H1 (cell line): ENCODE results near the gene DND1. TPM values are rescaled to one million over a fixed set of nuclear protein-coding genes. Genes with fewer than 3 reads are reported as not detected.

ENCODE experiments used
- CTCF ChIA-PET: fragments of 300-600 bp; sonication (Branson Sonifier 250); formaldehyde crosslinking; loops from one replicate; lab custom pipeline; 2021; ENCODE audit not compliant: partially characterized antibody; lab: Charles Lee
- POLR2A ChIA-PET: fragments of 300-600 bp; sonication (Branson Sonifier 250); formaldehyde crosslinking; loops from one replicate; lab custom pipeline; 2021; ENCODE audit warnings: inconsistent platforms; ENCODE audit not compliant: partially characterized antibody; lab: Charles Lee
- DNase-seq, 2 experiments: peaks; one replicate each; pipeline versions ENCODE4 v3.0.0 to v3.0.0-alpha.2; 2010 to 2022; ENCODE audit warnings: low spot score in 2 of 2, low read depth in 1 of 2, mixed read lengths in 1 of 2
- FAIRE-seq: peaks from 2 replicates; lab custom pipeline; 2011; peaks lifted over from hg19 to GRCh38; lab: Jason Lieb, UNC
- H2AFZ ChIP-seq: 2 replicates; pipeline ENCODE4 v1.8.1; 2012; ENCODE audit warnings: low read length, inconsistent platforms
- H2AK5ac ChIP-seq: 2 replicates; pipeline ENCODE4 v1.6.1; 2013; ENCODE audit warnings: low read depth, low read length
- H2BK120ac ChIP-seq: replicated peaks from 2 replicates; pipeline ENCODE3; 2013; ENCODE audit warnings: low read depth, low read length, inconsistent platforms
- H2BK12ac ChIP-seq: 2 replicates; pipeline ENCODE4 v1.6.1; 2013; ENCODE audit warnings: low read depth, low read length
- H2BK15ac ChIP-seq: 2 replicates; pipeline ENCODE4 v1.6.1; 2013; ENCODE audit warnings: low read length
- H2BK20ac ChIP-seq: 2 replicates; pipeline ENCODE4 v1.6.1; 2013; ENCODE audit warnings: low read length
- H2BK5ac ChIP-seq: 2 replicates; pipeline ENCODE4 v1.6.1; 2013; ENCODE audit warnings: low read depth, low read length
- H3K14ac ChIP-seq: 2 replicates; pipeline ENCODE4 v1.6.1; 2013; ENCODE audit warnings: inconsistent platforms; ENCODE audit not compliant: insufficient read length
- H3K18ac ChIP-seq: 2 replicates; pipeline ENCODE4 v1.6.1; 2013; ENCODE audit warnings: low read length; ENCODE audit errors: extremely low read depth
- H3K23ac ChIP-seq: 2 replicates; pipeline ENCODE4 v1.6.1; 2013; ENCODE audit warnings: inconsistent platforms; ENCODE audit not compliant: insufficient read length
- H3K23me2 ChIP-seq: 2 replicates; pipeline ENCODE4 v1.6.1; 2013; ENCODE audit warnings: low read depth, low read length
- H3K27ac ChIP-seq: 2 replicates; pipeline ENCODE4 v1.6.1; 2011; ENCODE audit warnings: low read depth, low read length, inconsistent platforms
- H3K27me3 ChIP-seq, 4 experiments: replicated peaks in 1 of 4; 1 replicate in 1 of 4; 2 replicates in 3 of 4; pipeline versions ENCODE4 v1.6.1 to v1.8.1; 2011 to 2013; ENCODE audit warnings: low read length in 3 of 4, mild to moderate bottlenecking in 3 of 4, inconsistent platforms in 2 of 4, mixed read lengths in 2 of 4, moderate library complexity in 1 of 4; ENCODE audit not compliant: control insufficient read depth in 3 of 4, insufficient read depth in 3 of 4; ENCODE audit errors: extremely low read depth in 1 of 4
- H3K36me3 ChIP-seq, 4 experiments: 2 replicates each; pipeline versions ENCODE4 v1.6.1 to v1.8.1; 2011 to 2013; ENCODE audit warnings: mild to moderate bottlenecking in 4 of 4, low read length in 3 of 4, moderate library complexity in 2 of 4, control low read depth in 1 of 4, inconsistent platforms in 1 of 4; ENCODE audit not compliant: insufficient read depth in 4 of 4, control insufficient read depth in 2 of 4
- H3K4ac ChIP-seq: replicated peaks from 2 replicates; pipeline ENCODE3; 2013; ENCODE audit warnings: low read length, low read depth, mixed read lengths, inconsistent platforms; ENCODE audit not compliant: insufficient read length
- H3K4me1 ChIP-seq, 4 experiments: replicated peaks in 1 of 4; 1 replicate in 1 of 4; 2 replicates in 3 of 4; pipeline versions ENCODE4 v1.6.1 to v1.8.1; 2011 to 2013; ENCODE audit warnings: low read length in 3 of 4, inconsistent platforms in 2 of 4, mixed read lengths in 1 of 4; ENCODE audit not compliant: insufficient read depth in 4 of 4, control insufficient read depth in 3 of 4
- H3K4me2 ChIP-seq, 2 experiments: 2 replicates each; pipeline versions ENCODE4 v1.6.1 to v1.8.1; 2011 to 2013; ENCODE audit warnings: low read depth in 2 of 2, low read length in 2 of 2, control low read depth in 1 of 2, inconsistent platforms in 1 of 2, mild to moderate bottlenecking in 1 of 2; ENCODE audit not compliant: insufficient read depth in 1 of 2
- H3K4me3 ChIP-seq, 4 experiments: fragments of 200-600, 300-600 bp in 1 of 4; sonication (generic), shearing (Covaris generic), sonication (Bioruptor Twin) in 1 of 4; 2 replicates each; pipeline versions ENCODE4 v1.5.1 to v1.8.1; 2011 to 2016; ENCODE audit warnings: low read length in 4 of 4, low read depth in 3 of 4, control low read depth in 2 of 4, inconsistent platforms in 2 of 4, mild to moderate bottlenecking in 2 of 4, mixed read lengths in 1 of 4, moderate library complexity in 1 of 4; ENCODE audit not compliant: insufficient read depth in 2 of 4; ENCODE audit errors: extremely low read depth in 1 of 4
- H3K56ac ChIP-seq: replicated peaks from 2 replicates; pipeline ENCODE3; 2013; ENCODE audit warnings: low read depth, mild to moderate bottlenecking, mixed read lengths, low read length, inconsistent platforms; ENCODE audit not compliant: insufficient read length
- H3K79me1 ChIP-seq: 2 replicates; pipeline ENCODE4 v1.6.1; 2013; ENCODE audit warnings: low read depth, low read length, control low read depth
- H3K79me2 ChIP-seq, 2 experiments: 2 replicates each; pipeline versions ENCODE4 v1.6.1 to v1.8.1; 2012 to 2013; ENCODE audit warnings: low read length in 2 of 2, mild to moderate bottlenecking in 2 of 2, inconsistent platforms in 1 of 2; ENCODE audit not compliant: insufficient read depth in 2 of 2, control insufficient read depth in 1 of 2
- H3K9ac ChIP-seq, 4 experiments: replicated peaks in 1 of 4; 1 replicate in 1 of 4; 2 replicates in 3 of 4; pipeline versions ENCODE4 v1.6.1 to v1.8.1; 2011 to 2013; ENCODE audit warnings: low read depth in 3 of 4, low read length in 3 of 4, control low read depth in 2 of 4, mild to moderate bottlenecking in 2 of 4, moderate library complexity in 2 of 4, inconsistent platforms in 1 of 4; ENCODE audit errors: extremely low read depth in 1 of 4
- H3K9me3 ChIP-seq, 2 experiments: 2 replicates each; pipeline versions ENCODE4 v1.6.1 to v1.8.1; 2012 to 2013; ENCODE audit warnings: mild to moderate bottlenecking in 2 of 2, moderate library complexity in 2 of 2, control low read depth in 1 of 2, inconsistent platforms in 1 of 2, low read depth in 1 of 2, low read length in 1 of 2, mixed read lengths in 1 of 2; ENCODE audit not compliant: insufficient read depth in 2 of 2
- H4K20me1 ChIP-seq, 2 experiments: replicated peaks in 1 of 2; 2 replicates each; pipeline versions ENCODE3 to v1.8.1; 2011 to 2013; ENCODE audit warnings: inconsistent platforms in 2 of 2, low read length in 2 of 2, mild to moderate bottlenecking in 1 of 2; ENCODE audit not compliant: insufficient read depth in 2 of 2, control insufficient read depth in 1 of 2
- H4K5ac ChIP-seq: 2 replicates; pipeline ENCODE4 v1.6.1; 2013; ENCODE audit warnings: low read length, low read depth, mixed read lengths, inconsistent platforms; ENCODE audit not compliant: insufficient read length
- H4K8ac ChIP-seq: 2 replicates; pipeline ENCODE4 v1.8.0; 2013; ENCODE audit warnings: mild to moderate bottlenecking, moderate library complexity, low read length, inconsistent platforms; ENCODE audit not compliant: insufficient read depth; ENCODE audit errors: extremely low read depth
- H4K91ac ChIP-seq: replicated peaks from 2 replicates; pipeline ENCODE3; 2013; ENCODE audit warnings: low read length, mixed read lengths, inconsistent platforms; ENCODE audit not compliant: insufficient read length
- CTBP2 ChIP-seq: IDR thresholded peaks from 2 replicates; pipeline ENCODE4 v1.7.0; 2011; ENCODE audit warnings: borderline replicate concordance, mild to moderate bottlenecking, moderate library complexity, mixed read lengths, low read length; ENCODE audit not compliant: insufficient read depth, insufficient read length
- MAX ChIP-seq: IDR thresholded peaks from 2 replicates; pipeline ENCODE4 v1.6.1; 2012; ENCODE audit warnings: inconsistent platforms
- SP4 ChIP-seq: IDR thresholded peaks from 2 replicates; pipeline ENCODE4 v1.6.1; 2012; ENCODE audit warnings: low read length, inconsistent platforms
- WGBS, 2 experiments: shearing (Covaris generic) in 1 of 2; methylation state at CpG; one replicate each; pipeline versions ENCODE4 v1.1.6 to v1.1.7; 2013 to 2015; ENCODE audit warnings: low lambda C conversion rate in 2 of 2, mixed read lengths in 2 of 2, inconsistent platforms in 1 of 2, low coverage in 1 of 2, missing lambda C conversion rate in 1 of 2; ENCODE audit not compliant: insufficient replicate concordance in 2 of 2, insufficient coverage in 1 of 2, insufficient read length in 1 of 2; ENCODE audit errors: extremely low coverage in 1 of 2, missing lambda C conversion rate in 1 of 2; 5-methylcytosine and 5-hydroxymethylcytosine counted together
- long read RNA-seq, 2 experiments: library from RNA in 1 of 2; library from capped mRNA in 1 of 2; stranded (forward); transcript quantifications; one replicate each; pipeline ENCODE4 v2.0.0, GENCODE V29; 2021; ENCODE audit warnings: inconsistent platforms in 1 of 2
- polyA minus RNA-seq, 3 experiments: library from RNA; depleted of rRNA, polyadenylated mRNA; stranded (reverse); fragments of >200 nt; gene quantifications; 1 replicate in 2 of 3; 2 replicates in 1 of 3; pipeline ENCODE4 v1.2.3, GENCODE V29; 2011
- polyA plus RNA-seq, 7 experiments: library from polyadenylated mRNA; depleted of rRNA in 3 of 7; stranded (reverse) in 5 of 7; unstranded in 2 of 7; fragments of >200 nt in 5 of 7; fragments of 200-250 nt in 2 of 7; gene quantifications; 1 replicate in 5 of 7; 2 replicates in 1 of 7; 4 replicates in 1 of 7; pipeline versions ENCODE4 v1.2.1 to v1.2.3, GENCODE V29; 2011 to 2013; ENCODE audit warnings: missing spikeins in 2 of 7, mixed read lengths in 2 of 7
- total RNA-seq: library from RNA; stranded (reverse); fragmentation: NEBNext Ultra II Directional; extraction: Animal tissue kit (Norgen Biotek cat#: 25700); gene quantifications from 2 replicates; pipeline ENCODE4 v1.2.1, GENCODE V29; 2021
- TF ChIP-seq, protein P1 (sequence below): IDR thresholded peaks from 2 replicates; pipeline ENCODE4 v1.6.1; 2012; ENCODE audit warnings: inconsistent platforms
- TF ChIP-seq, protein P2 (sequence below): IDR thresholded peaks from 2 replicates; pipeline ENCODE4 v1.6.1; 2011; ENCODE audit warnings: low read depth, mild to moderate bottlenecking, low read length; ENCODE audit not compliant: insufficient read depth

Gene DND1
- total RNA-seq (0.41 and 0.84 TPM in 2 replicates), polyA plus RNA-seq (2011; rRNA removed) (2.1 and 3.5 TPM in 2 replicates), polyA minus RNA-seq (2011; rRNA and poly(A)+ RNA removed) (0.35 and 0.37 TPM in 2 replicates)
- 2.5 TPM for polyA plus RNA-seq (2011; cell fraction: cytosol; rRNA removed)
- 8.9 TPM for polyA plus RNA-seq (2011; cell fraction: nucleus; rRNA removed)
- polyA plus RNA-seq (2012, experiment 1 of 2), result 0.13 to 0.72 TPM (median 0.34 TPM) in 3 of 4 replicates, not detected in the other
- polyA plus RNA-seq (2012, experiment 2 of 2), result 0.28 TPM
- 0.75 TPM for polyA plus RNA-seq (2013, experiment 1 of 2)
- 0.64 TPM for polyA plus RNA-seq (2013, experiment 2 of 2)
- 1.1 TPM for polyA minus RNA-seq (2011; cell fraction: cytosol; rRNA and poly(A)+ RNA removed)
- 1.1 TPM for polyA minus RNA-seq (2011; cell fraction: nucleus; rRNA and poly(A)+ RNA removed)
- long read RNA-seq, experiment 1, result 0 reads
- long read RNA-seq, experiment 2, result 0 reads

DNA sequence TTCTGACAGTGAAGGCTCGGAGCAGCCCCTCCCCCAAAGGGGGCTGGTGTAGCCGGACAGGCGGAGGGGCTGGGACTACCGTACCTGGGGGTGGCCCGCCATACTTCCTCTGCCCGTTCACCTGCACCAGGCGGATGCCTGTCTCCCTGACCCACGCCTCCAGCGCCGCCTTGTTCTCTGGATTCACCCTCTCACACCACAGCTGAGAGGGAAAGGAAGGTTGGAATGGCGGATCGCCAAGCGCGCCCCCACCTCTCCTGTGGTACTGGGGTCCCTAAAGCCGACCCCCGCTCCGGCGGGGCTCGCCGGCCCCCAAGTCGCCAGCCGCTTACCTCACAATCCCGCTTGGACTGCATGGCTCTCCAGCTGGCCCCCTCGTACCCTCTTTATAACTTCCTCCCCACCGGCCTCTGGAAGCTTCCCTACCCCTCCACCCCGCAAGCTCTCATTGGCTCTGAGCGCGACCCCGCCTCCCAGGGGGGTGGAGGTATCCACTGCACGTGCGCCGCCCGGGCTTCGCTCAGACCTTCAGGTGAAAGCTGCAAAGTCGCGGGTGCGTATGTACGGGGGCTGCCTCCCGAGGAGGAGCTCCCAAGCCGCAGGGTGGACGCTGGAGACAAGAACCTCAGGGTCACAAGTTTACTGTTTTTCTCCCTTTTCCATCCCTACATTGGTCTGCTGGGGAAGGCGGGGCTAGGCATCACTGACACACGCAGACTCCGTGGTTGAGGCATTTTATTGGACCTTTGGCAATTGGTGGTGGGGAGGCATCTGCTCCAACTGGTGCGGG, at the start of gene DND1:
Gene DND1 (minus strand): TSS at position 390 of the 790 bp plus-strand sequence. CDS start 34 bp downstream, at position 356.
- no peak within 1 kb of the TSS for H4K91ac ChIP-seq
- H3K4ac ChIP-seq, result no peak within 1 kb of the TSS
- H2BK20ac ChIP-seq, result no peak within 1 kb of the TSS
- H2AFZ ChIP-seq, result no peak within 1 kb of the TSS
- H3K18ac ChIP-seq, result no peak within 1 kb of the TSS; the same call in 1 of the 2 replicates
- 92% methylated on average over 28 of the region's 45 CpGs; no CpG with 5 or more reads in 1 of the 2 experiments for WGBS, 2 experiments
- FAIRE-seq (no peak), DNase-seq (peak in 1 of 2 experiments; percentile 57)
- H3K23me2 ChIP-seq, result no peaks in the 10 kb centered on the region
- H3K36me3 ChIP-seq, result peaks cover 15 to 62% (median 47%) of the 10 kb centered on the region in 4 experiments
- peak within 1 kb of the TSS; percentile 52; the same call in 1 of the 2 replicates for H2BK5ac ChIP-seq
- H3K56ac ChIP-seq, result no peak within 1 kb of the TSS
- no peak within 1 kb of the TSS for H3K27ac ChIP-seq
- peak within 1 kb of the TSS; percentile 71 for H4K8ac ChIP-seq
- H2BK12ac ChIP-seq, result no peak within 1 kb of the TSS
- ChIA-PET POLR2A (interaction anchor here (0.8 to 3.9 kb wide), 16 partner anchors 8 to 125 kb away, joined by 3 to 26 read pairs (median 4); partner anchors contain the start of genes EIF4EBP3, HARS1, HARS2 and IK), CTCF (interaction anchor here (0.7 kb wide), 1 partner anchor 182 kb away, joined by 3 read pairs; the partner anchor contains the start of gene PCDHA10)
- H4K5ac ChIP-seq, result no peak within 1 kb of the TSS
- H3K9me3 ChIP-seq, result no peaks in the 10 kb centered on the region
- no peaks in the 10 kb centered on the region; a peak in 1 of 7 replicates for H3K4me1 ChIP-seq
- peaks cover 0 to 4% of the 10 kb centered on the region in 2 experiments for H4K20me1 ChIP-seq
- H3K79me1 ChIP-seq, result 0 out of 2 replicates have a peak, but pooled peaks cover under 1% of the 10 kb centered on the region
- H3K23ac ChIP-seq, result no peak within 1 kb of the TSS
- H2BK120ac ChIP-seq, result no peak within 1 kb of the TSS
- peak within 1 kb of the TSS in 1 of 2 experiments; percentile 33; a peak in 3 of 4 replicates for H3K4me2 ChIP-seq
- H2BK15ac ChIP-seq, result no peak within 1 kb of the TSS
- no peaks in the 10 kb centered on the region for H3K79me2 ChIP-seq
- H3K4me3 ChIP-seq, result no peak within 1 kb of the TSS
- no peak within 1 kb of the TSS for H3K9ac ChIP-seq
- H3K27me3 ChIP-seq, result no peaks in the 10 kb centered on the region
- no peak within 1 kb of the TSS for H2AK5ac ChIP-seq
- H3K14ac ChIP-seq, result no peak within 1 kb of the TSS
- TF ChIP-seq, protein P1, sequence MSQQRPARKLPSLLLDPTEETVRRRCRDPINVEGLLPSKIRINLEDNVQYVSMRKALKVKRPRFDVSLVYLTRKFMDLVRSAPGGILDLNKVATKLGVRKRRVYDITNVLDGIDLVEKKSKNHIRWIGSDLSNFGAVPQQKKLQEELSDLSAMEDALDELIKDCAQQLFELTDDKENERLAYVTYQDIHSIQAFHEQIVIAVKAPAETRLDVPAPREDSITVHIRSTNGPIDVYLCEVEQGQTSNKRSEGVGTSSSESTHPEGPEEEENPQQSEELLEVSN, result no peak
- TF ChIP-seq SP4 (no peak), MAX (0 out of 2 replicates have a peak, but pooled peaks have one; percentile 14), CTBP2 (no peak)
- TF ChIP-seq, protein P2, sequence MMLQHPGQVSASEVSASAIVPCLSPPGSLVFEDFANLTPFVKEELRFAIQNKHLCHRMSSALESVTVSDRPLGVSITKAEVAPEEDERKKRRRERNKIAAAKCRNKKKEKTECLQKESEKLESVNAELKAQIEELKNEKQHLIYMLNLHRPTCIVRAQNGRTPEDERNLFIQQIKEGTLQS, result no peak
